ENCODE data around the gene WNK2. TPM values are rescaled to one million over a fixed set of nuclear protein-coding genes. Genes with fewer than 3 reads are reported as not detected.

The WNK2 gene
- total RNA-seq, 1 donor from 2014 or later, result 9.7 TPM

DNA sequence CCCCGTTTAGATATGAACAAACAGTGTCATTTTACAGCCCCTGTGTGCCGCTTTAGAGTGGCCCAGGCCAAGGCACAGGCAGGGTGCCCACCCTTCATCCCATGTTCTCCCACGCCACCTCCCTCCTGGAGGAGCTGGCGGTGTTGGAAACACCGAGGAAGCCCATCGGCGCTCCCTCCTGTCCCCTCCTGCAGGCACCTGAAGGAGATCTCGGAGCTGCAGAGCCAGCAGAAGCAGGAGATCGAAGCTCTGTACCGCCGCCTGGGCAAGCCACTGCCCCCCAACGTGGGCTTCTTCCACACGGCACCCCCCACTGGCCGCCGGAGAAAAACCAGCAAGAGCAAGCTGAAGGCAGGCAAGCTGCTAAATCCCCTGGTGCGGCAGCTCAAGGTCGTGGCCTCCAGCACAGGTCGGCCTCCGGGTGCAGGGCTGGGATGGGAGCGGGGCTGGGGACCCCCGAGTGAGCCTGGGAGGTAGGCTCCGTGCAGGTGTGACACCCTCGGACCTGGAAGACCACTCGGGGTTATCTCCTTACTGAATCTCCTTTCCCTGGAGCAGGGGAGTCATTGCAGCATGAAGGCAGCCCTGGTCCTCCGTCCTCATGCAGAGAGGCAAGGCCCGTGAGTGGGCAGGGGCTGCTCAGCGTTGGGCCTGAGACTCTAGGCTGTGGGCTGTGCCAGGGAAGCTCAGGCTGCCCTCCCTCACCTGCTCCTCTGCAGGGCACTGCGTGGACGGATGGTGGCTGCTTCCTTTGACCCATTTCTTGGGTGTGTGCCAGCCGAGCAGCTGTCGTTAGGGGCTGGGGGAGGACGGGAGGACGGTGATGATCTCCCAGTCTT lies 113.9 kb downstream of the WNK2 start:
- Histone ChIP-seq H3K27me3 (ENCODE audit: control insufficient read depth, insufficient read depth, low read length) (peaks cover 11% of the 10 kb centered on the region), H3K4me3 (ENCODE audit: low read depth, low read length) (no peak overlapping the region), H3K36me3 (ENCODE audit: control insufficient read depth, insufficient read depth, low read length) (no peaks in the 10 kb centered on the region)
- TF ChIP-seq, protein P1, sequence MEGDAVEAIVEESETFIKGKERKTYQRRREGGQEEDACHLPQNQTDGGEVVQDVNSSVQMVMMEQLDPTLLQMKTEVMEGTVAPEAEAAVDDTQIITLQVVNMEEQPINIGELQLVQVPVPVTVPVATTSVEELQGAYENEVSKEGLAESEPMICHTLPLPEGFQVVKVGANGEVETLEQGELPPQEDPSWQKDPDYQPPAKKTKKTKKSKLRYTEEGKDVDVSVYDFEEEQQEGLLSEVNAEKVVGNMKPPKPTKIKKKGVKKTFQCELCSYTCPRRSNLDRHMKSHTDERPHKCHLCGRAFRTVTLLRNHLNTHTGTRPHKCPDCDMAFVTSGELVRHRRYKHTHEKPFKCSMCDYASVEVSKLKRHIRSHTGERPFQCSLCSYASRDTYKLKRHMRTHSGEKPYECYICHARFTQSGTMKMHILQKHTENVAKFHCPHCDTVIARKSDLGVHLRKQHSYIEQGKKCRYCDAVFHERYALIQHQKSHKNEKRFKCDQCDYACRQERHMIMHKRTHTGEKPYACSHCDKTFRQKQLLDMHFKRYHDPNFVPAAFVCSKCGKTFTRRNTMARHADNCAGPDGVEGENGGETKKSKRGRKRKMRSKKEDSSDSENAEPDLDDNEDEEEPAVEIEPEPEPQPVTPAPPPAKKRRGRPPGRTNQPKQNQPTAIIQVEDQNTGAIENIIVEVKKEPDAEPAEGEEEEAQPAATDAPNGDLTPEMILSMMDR (IDR thresholded peaks at IDR 0.05; ENCODE audit: insufficient read depth, low read length, poor library complexity, severe bottlenecking), result no peak
- no peak for DNase-seq (ENCODE audit: low read depth)

DNA sequence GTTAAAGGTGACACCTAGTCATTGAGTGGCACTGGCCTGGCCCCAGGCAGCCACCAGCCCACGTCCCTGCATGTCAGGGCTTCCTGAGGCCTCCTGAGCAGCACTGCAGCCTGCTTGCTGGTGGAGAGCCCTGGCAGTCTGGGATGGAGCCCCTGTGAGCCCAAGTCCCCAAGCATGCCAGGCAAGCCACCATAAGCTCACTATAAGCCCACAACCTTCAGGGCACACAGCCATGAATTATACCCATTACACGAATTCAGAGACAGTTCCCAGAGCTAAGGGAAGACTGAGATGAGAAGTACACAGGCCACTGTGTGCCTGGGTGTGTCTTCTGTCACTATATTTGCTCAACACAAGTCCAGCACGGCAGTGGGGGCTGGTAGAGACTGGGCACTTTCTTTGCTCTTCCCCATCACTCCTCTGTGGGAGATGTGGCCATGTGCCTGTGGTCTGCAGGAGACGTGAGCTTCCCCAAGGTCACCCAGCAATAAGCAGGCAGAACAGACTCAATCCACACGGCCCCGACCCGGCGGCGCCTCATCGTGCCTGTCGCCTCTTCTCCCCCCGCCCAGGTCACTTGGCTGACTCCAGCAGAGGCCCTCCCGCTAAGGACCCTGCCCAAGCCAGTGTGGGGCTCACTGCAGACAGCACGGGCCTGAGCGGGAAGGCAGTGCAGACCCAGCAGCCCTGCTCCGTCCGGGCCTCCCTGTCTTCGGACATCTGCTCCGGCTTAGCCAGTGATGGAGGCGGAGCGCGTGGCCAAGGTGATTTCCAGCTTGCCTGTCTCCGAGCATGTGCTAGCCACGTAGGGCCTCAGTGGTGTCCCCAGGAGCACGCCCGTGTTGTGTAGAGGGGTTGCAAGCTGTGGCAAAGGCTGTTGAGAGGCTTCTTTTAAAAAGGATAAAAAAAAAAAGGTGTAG lies 114.8 kb downstream of the WNK2 start:
- H3K36me3 ChIP-seq (ENCODE audit: control insufficient read depth, insufficient read depth, low read length), result no peaks in the 10 kb centered on the region
- TF ChIP-seq, protein P1 (IDR thresholded peaks at IDR 0.05; ENCODE audit: insufficient read depth, low read length, poor library complexity, severe bottlenecking), result no peak
- no peak overlapping the region for H3K4me3 ChIP-seq (ENCODE audit: low read depth, low read length)
- H3K27me3 ChIP-seq (ENCODE audit: control insufficient read depth, insufficient read depth, low read length), result peaks cover 11% of the 10 kb centered on the region
- no peak for DNase-seq (ENCODE audit: low read depth)

DNA sequence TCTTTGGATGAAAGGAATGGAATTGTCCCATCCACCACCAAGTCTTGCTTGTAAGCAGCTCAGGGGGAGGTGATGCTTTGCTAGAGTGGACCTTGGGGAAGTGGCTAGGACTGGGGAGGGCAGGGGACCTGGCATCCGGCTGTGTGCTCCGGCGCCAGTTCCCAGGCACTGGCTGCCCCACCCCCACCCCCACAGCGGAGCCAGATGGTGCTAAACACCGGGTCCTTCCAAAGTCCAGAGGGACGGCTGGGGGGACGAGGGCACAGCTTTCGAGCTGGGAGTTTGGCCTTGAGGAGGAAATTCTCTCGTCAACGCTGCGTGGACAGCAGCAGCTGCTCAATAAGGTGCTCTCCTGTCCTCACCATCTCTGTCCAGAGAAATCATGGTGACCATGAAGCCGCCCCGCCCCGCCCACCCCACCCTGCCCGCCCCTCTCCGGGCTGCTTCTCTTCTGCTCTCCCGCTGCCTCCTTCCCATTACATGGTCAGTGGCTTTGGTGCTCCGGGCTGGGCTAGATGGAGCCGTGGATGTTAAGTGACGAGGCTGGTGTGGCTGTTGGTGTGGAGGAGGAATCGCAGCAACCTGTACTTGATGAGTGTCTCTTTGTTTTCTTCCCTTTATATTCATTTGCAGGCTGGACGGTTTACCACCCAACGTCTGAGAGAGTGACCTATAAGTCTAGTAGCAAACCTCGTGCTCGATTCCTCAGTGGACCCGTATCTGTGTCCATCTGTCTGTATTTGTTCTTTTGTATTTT lies 115.7 kb downstream of the WNK2 start:
- H3K27me3 ChIP-seq (ENCODE audit: control insufficient read depth, insufficient read depth, low read length), result peaks cover 6% of the 10 kb centered on the region
- TF ChIP-seq, protein P1 (IDR thresholded peaks at IDR 0.05; ENCODE audit: insufficient read depth, low read length, poor library complexity, severe bottlenecking), result no peak
- no peak overlapping the region for H3K4me3 ChIP-seq (ENCODE audit: low read depth, low read length)
- DNase-seq (ENCODE audit: low read depth), result no peak
- no peaks in the 10 kb centered on the region for H3K36me3 ChIP-seq (ENCODE audit: control insufficient read depth, insufficient read depth, low read length)

DNA sequence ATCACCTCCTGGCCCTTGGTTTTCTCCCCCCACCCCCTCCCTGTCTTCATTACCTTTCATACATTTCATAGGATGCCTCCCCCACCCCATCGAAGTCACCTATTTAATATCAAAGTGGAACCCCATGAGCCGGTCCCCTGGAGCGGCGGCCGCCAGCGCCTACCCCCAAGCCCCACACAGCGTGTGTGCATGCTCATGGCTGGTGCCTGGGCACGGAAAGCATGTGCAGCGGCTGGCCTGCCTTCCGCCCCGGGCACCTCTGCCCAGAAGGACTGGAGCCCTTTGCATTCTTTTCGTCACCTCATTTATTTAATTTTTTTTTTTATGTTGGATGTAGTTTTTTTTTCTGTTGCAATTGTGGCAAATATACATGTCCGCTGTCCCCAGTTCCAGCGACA lies 116.2 kb downstream of the WNK2 start:
- H3K36me3 ChIP-seq (ENCODE audit: control insufficient read depth, insufficient read depth, low read length), result no peaks in the 10 kb centered on the region
- TF ChIP-seq, protein P1 (IDR thresholded peaks at IDR 0.05; ENCODE audit: insufficient read depth, low read length, poor library complexity, severe bottlenecking), result no peak
- H3K4me3 ChIP-seq (ENCODE audit: low read depth, low read length), result no peak overlapping the region
- no peak for DNase-seq (ENCODE audit: low read depth)
- H3K27me3 ChIP-seq (ENCODE audit: control insufficient read depth, insufficient read depth, low read length), result peaks cover 2% of the 10 kb centered on the region

DNA sequence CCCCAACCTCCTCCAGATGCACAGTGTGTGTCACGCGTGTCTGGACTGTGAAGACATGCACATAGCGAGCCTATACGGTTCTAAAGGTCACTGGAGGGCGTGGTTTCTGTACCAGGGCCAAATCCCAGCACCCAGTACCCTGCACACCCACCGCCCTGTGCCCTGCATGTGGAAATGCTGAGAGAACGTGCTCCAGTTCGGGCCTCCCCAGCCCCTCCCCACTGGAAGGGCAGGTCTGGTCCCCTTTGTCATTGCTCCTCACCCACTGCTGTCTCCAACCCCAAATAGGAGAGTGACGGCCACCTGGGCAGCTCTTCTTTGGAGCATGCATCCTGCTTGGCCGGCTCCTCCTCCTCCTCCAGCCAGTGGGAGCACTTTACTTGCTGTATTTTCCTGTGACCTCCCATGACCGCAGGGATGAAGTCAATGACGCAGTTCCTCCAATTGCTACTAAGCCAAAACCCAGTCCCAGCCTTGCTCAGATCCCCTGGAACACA lies 116.7 kb downstream of the WNK2 start:
- TF ChIP-seq, protein P1 (IDR thresholded peaks at IDR 0.05; ENCODE audit: insufficient read depth, low read length, poor library complexity, severe bottlenecking), result no peak
- Histone ChIP-seq H3K27me3 (ENCODE audit: control insufficient read depth, insufficient read depth, low read length) (peaks cover 2% of the 10 kb centered on the region), H3K4me3 (ENCODE audit: low read depth, low read length) (no peak overlapping the region), H3K36me3 (ENCODE audit: control insufficient read depth, insufficient read depth, low read length) (no peaks in the 10 kb centered on the region)
- no peak for DNase-seq (ENCODE audit: low read depth)
